ENCODE measurements around the gene FKBP6.
"Not testable (repeated sequence)": the region's sequence is repeated elsewhere in the genome, so short reads cannot be mapped to it uniquely, and the experiment has no call there.

- not testable (repeated sequence) for TF ChIP-seq CTCF (IDR thresholded peaks at IDR 0.05; ENCODE audit: low read depth, low read length); EZH2phosphoT487 (IDR thresholded peaks at IDR 0.05; ENCODE audit: low read depth)
These were observed 32.6 kb downstream of the FKBP6 start for GRCh38 chr7:73360590-73360989.
